Keratinocyte (primary cell): ENCODE data around the gene KRTAP12-4.

Experiments
- CTCF ChIP-seq, 3 experiments: IDR thresholded peaks in 1 of 3; conservative IDR thresholded peaks in 1 of 3; optimal IDR thresholded peaks in 1 of 3; 2 replicates in 2 of 3; 3 replicates in 1 of 3; pipeline versions ENCODE3 to v1.5.1; 2011; ENCODE audit warnings: low read length in 3 of 3, mild to moderate bottlenecking in 3 of 3, moderate library complexity in 2 of 3, control low read depth in 1 of 3, inconsistent platforms in 1 of 3; ENCODE audit not compliant: insufficient read depth in 2 of 3; ENCODE audit errors: extremely low read depth in 1 of 3
- EZH2 ChIP-seq: IDR thresholded peaks from one replicate; pipeline ENCODE4 v1.6.1; 2012; ENCODE audit warnings: inconsistent platforms, mild to moderate bottlenecking, low read length, moderate library complexity

GRCh38 chr21:44615466-44615865 is 39.0 kb downstream of the KRTAP12-4 start:
- TF ChIP-seq CTCF (optimal IDR thresholded peaks at IDR 0.05 in 1 of 3, IDR thresholded peaks at IDR 0.05 in 1 of 3, conservative IDR thresholded peaks at IDR 0.05 in 1 of 3; ENCODE audit: extremely low read depth in 1 of 3, insufficient read depth in 2 of 3, low read length in 3 of 3) (no peak), EZH2 (no peak)
